ENCODE data around the gene VAC14. TPM values are rescaled to one million over a fixed set of nuclear protein-coding genes. Genes with fewer than 3 reads are reported as not detected.
A peak's percentile ranks its signal among the peaks of the same experiment; 100 is the strongest.

VAC14 gene
- total and polyA plus RNA-seq, 8 donors: 14.9 to 90.6 (median 39.3) TPM

- Histone ChIP-seq H3K4me1 (peaks cover 0 to 17% (median 4%) of the 10 kb centered on the region in 4 donors), H3K27me3 (no peaks in the 10 kb centered on the region), H3K4me3 (no peak overlapping the region), H3K9me3 (no peaks in the 10 kb centered on the region), H3K27ac (no peak overlapping the region), H3K36me3 (peaks cover 7 to 84% (median 67%) of the 10 kb centered on the region in 4 donors)
- TF ChIP-seq, protein P1, sequence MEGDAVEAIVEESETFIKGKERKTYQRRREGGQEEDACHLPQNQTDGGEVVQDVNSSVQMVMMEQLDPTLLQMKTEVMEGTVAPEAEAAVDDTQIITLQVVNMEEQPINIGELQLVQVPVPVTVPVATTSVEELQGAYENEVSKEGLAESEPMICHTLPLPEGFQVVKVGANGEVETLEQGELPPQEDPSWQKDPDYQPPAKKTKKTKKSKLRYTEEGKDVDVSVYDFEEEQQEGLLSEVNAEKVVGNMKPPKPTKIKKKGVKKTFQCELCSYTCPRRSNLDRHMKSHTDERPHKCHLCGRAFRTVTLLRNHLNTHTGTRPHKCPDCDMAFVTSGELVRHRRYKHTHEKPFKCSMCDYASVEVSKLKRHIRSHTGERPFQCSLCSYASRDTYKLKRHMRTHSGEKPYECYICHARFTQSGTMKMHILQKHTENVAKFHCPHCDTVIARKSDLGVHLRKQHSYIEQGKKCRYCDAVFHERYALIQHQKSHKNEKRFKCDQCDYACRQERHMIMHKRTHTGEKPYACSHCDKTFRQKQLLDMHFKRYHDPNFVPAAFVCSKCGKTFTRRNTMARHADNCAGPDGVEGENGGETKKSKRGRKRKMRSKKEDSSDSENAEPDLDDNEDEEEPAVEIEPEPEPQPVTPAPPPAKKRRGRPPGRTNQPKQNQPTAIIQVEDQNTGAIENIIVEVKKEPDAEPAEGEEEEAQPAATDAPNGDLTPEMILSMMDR (IDR thresholded peaks at IDR 0.05): no peak
- no peak for TF ChIP-seq EP300 (IDR thresholded peaks at IDR 0.05)
- TF ChIP-seq POLR2A (IDR thresholded peaks at IDR 0.05): no peak
- TF ChIP-seq POLR2AphosphoS5 (IDR thresholded peaks at IDR 0.05): no peak
- intact Hi-C loops (cut with DNase I; ENCODE audit: low total_unique reads): no loop called here
- WGBS, 5 donors: 82 to 100% (median 96%) methylated on average over 1 of the region's 1 CpG
- no peak for DNase-seq
Measured at GRCh38 chr16:70772493-70772892, 28.5 kb downstream of the VAC14 start.

- peak; percentile 69 to 82 for DNase-seq
- no peak overlapping the region for H3K27ac ChIP-seq
- whole genome bisulfite sequencing, 5 donors: 36 to 52% (median 42%) methylated on average over 15 of the region's 15 CpGs
- TF ChIP-seq EP300 (IDR thresholded peaks at IDR 0.05) (no peak), POLR2AphosphoS5 (IDR thresholded peaks at IDR 0.05) (peak in 1 of 3 donors; percentile 20), POLR2A (IDR thresholded peaks at IDR 0.05) (no peak)
- TF ChIP-seq, protein P1 (IDR thresholded peaks at IDR 0.05): peak in 6 of 7 experiments; percentile 9 to 94 (median 90)
- no peak overlapping the region for H3K4me3 ChIP-seq
- H3K27me3 ChIP-seq: no peaks in the 10 kb centered on the region
- no peaks in the 10 kb centered on the region for H3K9me3 ChIP-seq
- H3K4me1 ChIP-seq: peaks cover 0 to 17% (median 4%) of the 10 kb centered on the region in 4 donors
- peaks cover 13 to 83% (median 70%) of the 10 kb centered on the region in 4 donors for H3K36me3 ChIP-seq
- intact Hi-C loops (cut with DNase I; ENCODE audit: low total_unique reads): no loop called here
Measured at GRCh38 chr16:70770626-70771552, 30.1 kb downstream of the VAC14 start.

DNA sequence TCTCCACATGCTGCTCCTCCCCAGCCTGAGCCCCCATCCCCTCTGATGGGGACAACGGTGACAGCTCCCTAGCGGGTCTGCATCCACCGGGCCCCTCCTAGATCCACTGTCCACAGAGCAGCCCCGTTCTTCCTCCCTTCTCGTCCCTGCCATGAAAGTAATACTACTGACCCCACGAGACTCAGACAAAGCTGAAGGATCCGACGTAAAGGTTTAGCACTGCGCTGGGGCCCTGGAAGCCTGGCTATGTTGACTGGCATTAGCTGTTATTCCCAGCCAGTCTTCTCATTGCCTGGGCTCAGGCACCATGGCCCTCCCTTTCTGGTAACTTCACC is 30.7 kb downstream of the VAC14 start:
- H3K36me3 ChIP-seq: peaks cover 16 to 82% (median 72%) of the 10 kb centered on the region in 4 donors

DNA sequence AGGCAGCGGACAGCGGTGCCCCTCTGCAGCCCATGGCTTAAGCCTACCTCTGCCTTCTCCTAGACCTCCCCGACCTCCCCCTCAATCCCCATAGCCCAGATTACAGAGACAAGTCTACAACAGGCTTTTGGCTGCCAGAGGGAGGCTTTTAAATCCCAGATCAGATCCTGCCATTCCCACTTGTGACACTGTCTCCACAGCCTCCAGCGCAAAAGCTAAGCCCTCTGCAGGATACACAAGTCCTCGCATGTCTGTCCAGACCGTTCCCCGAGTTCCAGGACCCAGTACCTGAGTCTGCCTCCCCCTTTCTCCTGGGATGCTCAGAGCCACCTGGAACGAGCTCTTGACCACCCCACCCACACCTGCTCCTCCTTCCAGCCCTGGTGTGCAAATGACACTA is 31.2 kb downstream of the VAC14 start:
- 91 to 96% (median 94%) methylated on average over 7 to 8 of the region's 8 CpGs for WGBS, 5 donors
- H3K9me3 ChIP-seq: no peaks in the 10 kb centered on the region
- no peak for DNase-seq
- intact Hi-C loops (cut with DNase I; ENCODE audit: low total_unique reads): no loop called here
- no peaks in the 10 kb centered on the region for H3K27me3 ChIP-seq
- H3K4me1 ChIP-seq: peaks cover 0 to 17% (median 4%) of the 10 kb centered on the region in 4 donors
- TF ChIP-seq EP300 (IDR thresholded peaks at IDR 0.05) (no peak), POLR2AphosphoS5 (IDR thresholded peaks at IDR 0.05) (no peak), POLR2A (IDR thresholded peaks at IDR 0.05) (no peak)
- TF ChIP-seq, protein P1 (IDR thresholded peaks at IDR 0.05): no peak
- H3K4me3 ChIP-seq: no peak overlapping the region
- no peak overlapping the region for H3K27ac ChIP-seq
- peaks cover 16 to 81% (median 71%) of the 10 kb centered on the region in 4 donors for H3K36me3 ChIP-seq

More for the DNA sequence above, 30.7 kb downstream of the VAC14 start:
- Histone ChIP-seq H3K4me3 (no peak overlapping the region), H3K27ac (no peak overlapping the region), H3K9me3 (no peaks in the 10 kb centered on the region), H3K27me3 (no peaks in the 10 kb centered on the region), H3K4me1 (peaks cover 0 to 17% (median 4%) of the 10 kb centered on the region in 4 donors)
- 84 to 96% (median 94%) methylated on average over 9 of the region's 9 CpGs for WGBS, 5 donors
- TF ChIP-seq POLR2A (IDR thresholded peaks at IDR 0.05): no peak
- TF ChIP-seq, protein P1 (IDR thresholded peaks at IDR 0.05): no peak
- TF ChIP-seq POLR2AphosphoS5 (IDR thresholded peaks at IDR 0.05): no peak
- no peak for DNase-seq
- intact Hi-C loops (cut with DNase I; ENCODE audit: low total_unique reads): no loop called here

All from stomach (tissue), 9 donors.